NCI-H2227 (cell line): ENCODE data around the gene AOC2.
"Not testable (repeated sequence)": the region's sequence is repeated elsewhere in the genome, so short reads cannot be mapped to it uniquely, and the experiment has no call there.

Source experiments
- DNase-seq: peaks from one replicate; lab custom pipeline; 2025; ENCODE audit not compliant: unreplicated experiment; lab: John Stamatoyannopoulos, UW

AOC2 gene

DNA sequence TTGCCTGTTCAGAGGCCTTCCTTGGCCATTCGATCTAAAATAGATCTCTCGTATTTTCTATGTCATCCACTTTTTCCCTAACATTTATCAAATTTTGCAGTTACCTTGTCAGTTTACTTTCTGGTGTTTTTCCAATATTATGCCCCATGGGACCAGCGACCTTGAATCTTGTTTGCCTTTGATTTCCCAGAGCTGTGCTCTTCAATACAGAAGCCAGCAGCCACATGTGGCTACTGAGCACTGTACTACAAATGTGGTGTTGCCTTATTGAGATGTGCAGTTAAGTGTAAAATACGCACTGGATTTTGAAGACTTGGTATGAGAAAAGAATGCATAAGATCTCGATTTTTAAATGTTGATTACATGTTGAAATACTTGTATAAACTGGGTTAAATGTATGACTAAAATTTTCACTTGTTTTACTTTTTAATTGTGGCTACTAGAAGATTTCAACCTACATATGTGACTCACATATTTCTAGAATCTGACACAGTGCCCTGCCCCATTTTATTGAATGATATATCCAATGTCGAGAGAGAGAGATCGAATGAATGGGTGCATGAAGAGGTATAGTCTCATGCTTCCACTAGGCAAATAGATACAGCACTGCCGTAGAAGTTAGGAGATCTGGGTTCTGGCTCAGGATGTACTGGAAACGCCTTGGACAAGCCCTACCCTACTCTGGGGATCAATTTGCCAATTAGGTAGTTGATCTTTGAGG lies 12.0 kb upstream of the AOC2 start:
- no peak for DNase-seq

DNA sequence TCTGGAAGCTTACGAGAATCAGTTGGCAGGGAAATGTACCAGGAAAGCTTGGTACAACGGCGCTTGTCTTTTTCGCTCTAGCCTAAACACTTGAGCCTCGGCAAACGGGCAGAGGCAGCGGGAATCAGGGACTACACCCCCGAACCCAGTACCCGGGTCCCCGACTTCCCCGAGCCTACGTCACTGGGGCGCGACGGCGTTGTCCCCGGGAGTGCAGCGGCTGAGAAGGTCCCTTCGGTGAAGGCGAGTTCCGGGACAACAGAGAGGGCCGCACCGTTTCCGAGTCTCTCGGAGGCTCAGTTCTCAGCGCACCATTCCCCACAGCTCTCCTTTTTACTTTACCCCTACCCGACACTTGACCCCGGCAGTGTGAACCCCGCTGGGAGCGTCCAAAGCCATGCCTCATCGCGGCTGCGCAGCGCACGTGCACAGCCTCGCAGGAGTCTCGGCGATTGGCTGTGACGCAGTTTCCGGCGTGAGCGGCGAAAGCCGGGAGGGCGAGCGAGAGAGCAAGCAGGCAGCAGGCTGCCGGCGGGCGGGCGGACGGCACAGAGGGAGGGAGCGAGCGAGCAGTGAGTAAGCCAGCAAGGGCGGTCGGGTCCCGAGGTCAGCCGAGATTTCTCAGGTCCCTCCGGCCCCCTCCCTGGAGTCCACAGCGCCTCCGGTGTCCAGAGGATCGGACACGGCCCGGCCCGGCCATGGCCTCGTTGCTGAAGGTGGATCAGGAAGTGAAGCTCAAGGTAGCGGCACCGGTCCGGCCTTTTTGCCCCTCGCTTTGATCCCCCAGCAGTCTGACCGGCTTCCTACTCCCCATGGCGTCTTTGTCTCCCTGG lies 11.2 kb upstream of the AOC2 start, which contains the start of gene PSME3:
Gene PSME3 (plus strand): TSS at position 464 of the 833 bp plus-strand sequence. CDS start 235 bp downstream, at position 699.
- DNase-seq, result peak; percentile 93

DNA sequence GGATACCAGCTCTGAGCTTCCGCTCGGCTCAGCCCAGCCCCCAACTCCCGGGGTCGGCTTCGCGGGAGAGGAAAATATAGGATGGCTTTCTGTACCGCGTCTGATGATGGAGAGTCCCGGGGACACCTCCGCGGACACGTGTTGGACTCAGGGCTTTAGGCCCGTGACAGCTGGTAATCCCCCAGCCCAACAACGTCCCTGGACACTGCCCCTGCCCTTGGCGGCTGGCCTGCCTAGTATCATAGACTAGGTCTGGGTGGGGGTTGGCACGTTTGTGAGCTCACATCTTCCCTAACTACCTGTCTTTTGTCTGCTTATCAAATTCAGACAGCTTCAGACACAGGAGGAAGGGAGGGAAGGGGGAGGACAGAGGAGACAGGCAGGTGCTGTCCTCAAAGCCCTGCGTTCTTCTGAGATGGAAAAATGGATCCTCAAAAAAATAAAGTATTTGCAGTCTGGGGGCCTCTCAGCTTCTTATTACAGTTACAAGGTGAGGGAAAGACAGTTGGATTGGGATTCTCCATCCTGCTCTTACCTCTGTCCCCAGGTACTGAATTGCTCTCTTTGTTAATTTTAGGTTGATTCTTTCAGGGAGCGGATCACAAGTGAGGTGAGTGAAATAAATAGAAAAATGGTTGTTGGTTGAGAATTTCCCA lies 10.5 kb upstream of the AOC2 start:
- DNase-seq, result no peak

DNA sequence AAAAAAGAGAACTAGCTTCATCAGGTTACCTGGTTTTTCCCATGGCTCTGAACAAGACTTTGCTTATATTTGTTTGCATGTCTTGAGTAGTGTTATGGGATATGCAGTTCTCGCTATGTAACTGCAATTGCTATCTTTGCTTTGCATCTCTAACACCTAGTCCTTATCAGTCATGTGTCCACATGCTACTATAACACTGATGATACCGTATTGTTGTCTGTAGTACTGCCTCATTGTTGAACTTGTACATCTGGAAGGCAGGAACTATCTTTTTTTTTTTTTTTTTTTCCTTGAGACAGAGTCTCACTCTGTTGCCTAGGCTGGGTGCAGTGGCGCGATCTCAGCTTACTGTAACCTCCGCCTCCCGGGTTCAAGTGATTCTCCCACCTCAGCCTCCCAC lies 8.6 kb upstream of the AOC2 start:
- no peak for DNase-seq

DNA sequence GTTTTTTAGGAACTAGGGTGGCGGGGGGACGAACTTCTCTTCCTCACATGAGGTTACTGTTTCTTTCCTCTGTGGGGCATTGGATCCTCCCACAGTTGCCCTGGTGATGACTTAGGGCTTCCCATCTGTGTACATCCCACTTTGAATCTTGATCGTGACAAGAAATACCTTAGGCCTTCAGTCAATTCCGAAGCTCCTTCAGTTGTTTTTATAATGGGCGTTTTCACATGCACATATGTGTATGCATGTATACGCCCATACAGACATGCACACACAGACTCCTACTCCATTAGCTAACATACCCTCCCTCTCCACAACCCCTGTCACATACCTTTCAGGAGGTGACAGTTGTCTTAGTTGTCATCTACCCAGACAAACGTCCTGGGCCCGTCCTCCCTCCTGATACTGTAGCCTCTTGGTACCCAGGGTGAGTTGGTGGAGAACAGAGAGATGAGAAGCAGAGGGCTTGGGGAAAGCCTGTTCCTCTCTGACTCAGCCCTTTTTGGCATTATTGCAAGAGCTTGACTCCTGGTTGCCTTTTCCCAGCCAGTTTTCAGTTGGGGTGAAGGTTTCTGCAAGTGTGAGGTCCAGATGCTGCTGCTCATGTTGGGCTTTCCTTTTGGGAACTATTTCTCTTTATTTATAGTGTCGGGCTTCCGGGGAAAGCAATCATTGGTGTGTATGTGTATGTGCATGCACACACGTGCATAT lies 2.2 kb upstream of the AOC2 start:
- DNase-seq, result no peak

DNA sequence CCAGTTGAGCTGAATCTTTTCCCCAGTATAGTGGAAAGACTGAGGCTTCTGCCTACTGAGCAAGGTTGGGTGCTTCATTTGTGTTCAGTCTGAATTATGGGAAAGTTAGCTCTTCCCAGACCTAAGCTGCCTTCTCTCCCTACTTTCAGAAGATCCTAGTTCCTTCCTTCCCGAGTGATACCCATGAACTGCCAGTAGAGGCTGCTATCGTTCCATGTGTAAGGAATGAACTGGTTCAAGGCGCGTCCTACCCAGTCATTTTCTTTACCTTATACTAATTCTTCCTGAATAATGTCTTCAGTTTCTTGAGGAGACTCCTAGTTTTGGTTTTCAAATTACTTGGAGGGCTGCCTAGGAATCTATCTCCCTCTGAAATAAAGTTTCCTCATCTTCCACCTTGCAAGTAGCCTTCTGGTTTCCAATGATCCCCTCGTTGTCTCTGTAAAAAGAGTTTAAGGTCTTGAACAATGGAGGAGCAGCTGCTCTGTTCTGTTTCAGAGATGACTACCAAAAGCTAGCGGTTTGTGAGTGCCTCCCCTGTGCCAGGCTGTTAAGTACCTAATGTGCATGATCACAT lies 934 bp upstream of the AOC2 start:
- peak; percentile 69 for DNase-seq

DNA sequence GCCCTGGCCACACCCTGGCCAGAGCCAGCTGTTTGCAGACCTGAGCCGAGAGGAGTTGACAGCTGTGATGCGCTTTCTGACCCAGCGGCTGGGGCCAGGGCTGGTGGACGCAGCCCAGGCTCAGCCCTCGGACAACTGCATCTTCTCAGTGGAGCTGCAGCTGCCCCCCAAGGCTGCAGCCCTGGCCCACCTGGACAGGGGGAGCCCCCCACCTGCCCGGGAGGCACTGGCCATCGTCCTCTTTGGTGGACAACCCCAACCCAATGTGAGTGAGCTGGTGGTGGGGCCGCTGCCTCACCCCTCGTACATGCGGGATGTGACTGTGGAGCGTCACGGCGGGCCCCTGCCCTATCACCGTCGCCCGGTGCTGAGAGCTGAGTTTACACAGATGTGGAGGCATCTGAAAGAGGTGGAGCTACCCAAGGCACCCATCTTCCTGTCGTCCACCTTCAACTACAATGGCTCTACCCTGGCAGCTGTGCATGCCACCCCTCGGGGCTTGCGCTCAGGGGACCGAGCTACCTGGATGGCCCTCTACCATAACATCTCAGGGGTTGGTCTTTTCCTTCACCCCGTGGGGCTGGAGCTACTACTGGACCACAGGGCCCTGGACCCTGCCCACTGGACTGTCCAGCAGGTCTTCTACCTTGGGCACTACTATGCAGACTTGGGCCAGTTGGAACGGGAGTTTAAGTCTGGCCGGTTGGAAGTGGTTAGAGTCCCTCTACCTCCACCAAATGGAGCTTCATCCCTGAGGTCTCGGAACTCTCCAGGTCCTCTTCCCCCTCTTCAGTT lies 578 bp downstream of the AOC2 start:
- no peak for DNase-seq

DNA sequence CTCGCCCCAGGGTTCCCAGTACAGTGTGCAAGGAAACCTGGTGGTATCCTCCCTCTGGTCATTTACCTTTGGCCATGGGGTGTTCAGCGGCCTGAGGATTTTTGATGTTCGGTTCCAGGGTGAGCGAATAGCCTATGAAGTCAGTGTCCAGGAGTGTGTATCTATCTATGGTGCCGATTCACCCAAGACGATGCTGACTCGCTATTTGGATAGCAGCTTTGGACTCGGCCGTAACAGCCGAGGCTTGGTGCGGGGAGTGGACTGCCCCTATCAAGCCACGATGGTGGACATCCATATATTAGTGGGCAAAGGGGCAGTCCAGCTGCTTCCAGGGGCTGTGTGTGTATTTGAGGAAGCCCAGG lies 1.2 kb downstream of the AOC2 start:
- no peak for DNase-seq

DNA sequence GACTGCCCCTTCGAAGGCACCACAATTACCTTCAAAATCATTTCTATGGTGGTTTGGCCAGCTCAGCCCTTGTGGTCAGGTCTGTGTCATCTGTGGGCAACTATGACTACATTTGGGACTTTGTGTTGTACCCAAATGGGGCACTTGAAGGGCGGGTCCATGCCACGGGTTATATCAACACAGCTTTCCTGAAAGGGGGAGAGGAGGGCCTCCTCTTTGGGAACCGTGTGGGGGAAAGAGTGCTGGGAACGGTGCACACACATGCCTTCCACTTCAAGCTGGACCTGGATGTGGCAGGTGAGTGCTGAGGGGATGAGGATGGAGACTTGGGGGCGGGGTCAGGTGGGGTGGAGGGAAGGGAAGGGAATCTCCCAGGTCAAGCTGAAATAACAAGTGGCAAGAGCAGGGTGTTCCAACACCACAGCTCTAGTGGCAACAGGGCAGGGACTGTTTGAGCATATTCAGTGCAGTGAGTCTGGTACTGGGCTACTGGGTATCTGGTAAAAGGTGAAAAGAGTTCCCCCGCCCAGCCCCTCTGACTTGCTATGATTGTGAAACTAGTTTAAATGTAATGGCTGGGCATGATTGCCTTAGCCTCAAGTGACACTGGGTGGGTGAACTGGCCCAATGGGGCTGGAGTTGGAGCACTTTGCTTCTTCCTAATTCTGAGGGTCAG lies 1.7 kb downstream of the AOC2 start:
- DNase-seq, result no peak

DNA sequence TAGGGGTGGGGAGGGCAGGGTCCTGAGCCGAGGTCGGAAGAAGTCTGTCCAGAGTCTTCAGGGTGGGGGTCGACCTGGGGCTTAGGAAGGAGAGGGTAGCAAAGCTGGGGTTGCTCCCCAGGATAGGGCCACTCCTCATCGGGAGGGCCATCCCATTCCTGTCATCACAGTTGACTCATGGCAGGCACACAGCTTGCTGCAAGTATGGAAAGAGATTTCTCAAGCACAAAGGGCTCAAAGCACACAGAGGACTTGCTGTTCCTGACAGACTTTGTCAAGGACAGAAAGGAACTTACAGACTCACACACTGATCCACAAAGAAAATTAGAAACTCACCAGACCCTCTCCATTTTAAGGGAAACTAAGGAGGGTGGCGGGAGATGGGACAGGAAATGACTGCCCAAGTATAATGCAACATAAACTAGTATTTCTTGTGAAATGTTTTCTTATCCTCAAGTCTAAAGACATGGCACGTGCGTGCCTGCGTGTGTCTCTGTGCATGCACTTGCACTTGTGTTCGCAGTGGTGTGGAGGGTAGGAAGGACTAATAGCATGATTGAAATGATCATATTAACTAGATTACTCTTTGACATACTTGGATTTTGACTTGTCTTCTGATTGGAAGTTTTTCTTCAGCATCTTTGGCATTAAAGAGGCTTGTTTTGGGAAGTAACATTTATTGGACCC lies 2.4 kb downstream of the AOC2 start:
- no peak for DNase-seq

DNA sequence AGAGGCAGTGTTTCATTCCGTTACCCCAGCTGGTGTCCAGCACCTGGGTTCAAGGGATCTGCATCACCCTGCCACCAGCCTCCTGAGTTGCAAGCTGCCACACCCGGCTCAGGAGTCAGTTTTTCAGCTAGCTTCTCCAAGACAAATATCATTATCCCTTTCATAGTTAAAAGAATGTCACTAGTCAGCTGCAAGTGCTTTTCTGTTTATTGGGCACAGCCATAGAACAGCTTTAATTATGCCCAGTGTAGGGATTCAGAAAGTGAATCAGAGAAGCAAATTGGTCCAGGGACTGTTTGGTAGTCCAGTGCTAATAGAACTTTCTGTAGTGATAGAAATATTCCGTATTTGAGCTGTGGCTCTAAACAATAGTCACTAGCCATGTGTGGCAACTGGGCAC lies 3.7 kb downstream of the AOC2 start:
- DNase-seq, result no peak

DNA sequence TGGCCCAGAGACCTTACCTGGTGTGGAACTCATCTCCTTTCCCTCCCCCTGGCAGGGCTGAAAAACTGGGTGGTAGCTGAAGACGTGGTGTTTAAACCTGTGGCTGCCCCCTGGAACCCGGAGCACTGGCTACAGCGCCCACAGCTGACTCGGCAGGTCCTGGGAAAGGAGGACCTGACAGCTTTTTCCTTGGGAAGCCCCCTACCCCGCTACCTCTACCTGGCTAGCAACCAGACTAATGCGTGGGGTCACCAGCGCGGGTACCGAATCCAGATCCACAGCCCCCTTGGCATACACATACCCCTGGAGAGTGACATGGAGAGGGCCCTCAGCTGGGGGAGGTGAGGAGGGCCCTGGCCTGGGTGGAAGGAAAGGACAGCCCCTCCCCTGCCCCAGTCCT lies 4.7 kb downstream of the AOC2 start:
- DNase-seq, result no peak

DNA sequence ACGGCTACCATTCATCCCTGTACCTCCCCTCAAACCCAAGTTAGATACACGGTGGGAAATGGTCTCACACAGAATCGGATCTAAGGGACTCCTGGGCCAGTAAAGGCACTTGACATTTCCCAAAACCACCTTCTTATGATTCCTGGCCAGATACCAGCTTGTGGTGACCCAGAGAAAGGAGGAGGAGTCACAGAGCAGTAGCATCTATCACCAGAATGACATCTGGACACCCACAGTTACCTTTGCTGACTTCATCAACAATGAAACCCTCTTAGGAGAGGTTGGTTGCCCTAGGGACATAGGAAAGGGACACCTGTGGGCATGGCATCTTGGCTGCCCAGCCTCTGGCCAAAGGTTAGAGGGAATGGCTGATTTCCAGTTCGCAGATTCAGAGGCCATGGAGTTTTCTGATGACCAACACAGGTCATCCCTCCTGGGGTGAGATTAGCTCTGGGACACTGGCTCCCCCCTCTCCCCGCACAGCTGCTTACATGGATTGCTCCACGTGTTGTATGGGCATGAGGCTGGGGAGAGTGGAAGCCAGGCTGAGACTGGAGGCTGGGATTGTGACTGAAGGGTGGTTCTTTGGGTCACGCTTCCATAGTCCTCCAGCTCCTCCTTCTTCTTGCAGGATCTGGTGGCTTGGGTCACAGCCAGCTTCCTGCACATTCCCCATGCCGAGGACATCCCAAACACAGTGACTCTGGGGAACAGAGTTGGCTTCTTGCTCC lies 5.2 kb downstream of the AOC2 start:
- no peak for DNase-seq

DNA sequence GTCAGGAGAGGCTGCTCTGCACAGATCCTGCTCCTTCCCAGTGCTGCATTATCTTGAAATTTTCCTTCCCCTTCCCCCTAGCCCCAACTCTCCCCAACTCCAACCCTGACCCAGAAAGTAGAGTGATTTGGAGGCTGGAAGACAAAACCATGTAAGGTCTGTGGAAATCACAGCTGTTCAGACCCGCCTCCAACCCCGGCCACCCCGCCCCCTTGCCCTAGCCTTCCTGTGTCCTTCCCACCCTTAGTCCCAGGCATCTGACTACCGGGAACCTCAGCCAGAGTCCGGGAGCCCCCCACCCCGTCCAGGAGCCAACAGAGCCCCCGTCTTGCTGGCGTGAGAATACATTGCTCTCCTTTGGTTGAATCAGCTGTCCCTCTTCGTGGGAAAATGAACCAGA lies 6.6 kb downstream of the AOC2 start, which contains the start of gene AOC3:
Gene AOC3 (plus strand): TSS at position 246 of the 400 bp plus-strand sequence. CDS start 145 bp downstream, at position 391.
- no peak for DNase-seq

DNA sequence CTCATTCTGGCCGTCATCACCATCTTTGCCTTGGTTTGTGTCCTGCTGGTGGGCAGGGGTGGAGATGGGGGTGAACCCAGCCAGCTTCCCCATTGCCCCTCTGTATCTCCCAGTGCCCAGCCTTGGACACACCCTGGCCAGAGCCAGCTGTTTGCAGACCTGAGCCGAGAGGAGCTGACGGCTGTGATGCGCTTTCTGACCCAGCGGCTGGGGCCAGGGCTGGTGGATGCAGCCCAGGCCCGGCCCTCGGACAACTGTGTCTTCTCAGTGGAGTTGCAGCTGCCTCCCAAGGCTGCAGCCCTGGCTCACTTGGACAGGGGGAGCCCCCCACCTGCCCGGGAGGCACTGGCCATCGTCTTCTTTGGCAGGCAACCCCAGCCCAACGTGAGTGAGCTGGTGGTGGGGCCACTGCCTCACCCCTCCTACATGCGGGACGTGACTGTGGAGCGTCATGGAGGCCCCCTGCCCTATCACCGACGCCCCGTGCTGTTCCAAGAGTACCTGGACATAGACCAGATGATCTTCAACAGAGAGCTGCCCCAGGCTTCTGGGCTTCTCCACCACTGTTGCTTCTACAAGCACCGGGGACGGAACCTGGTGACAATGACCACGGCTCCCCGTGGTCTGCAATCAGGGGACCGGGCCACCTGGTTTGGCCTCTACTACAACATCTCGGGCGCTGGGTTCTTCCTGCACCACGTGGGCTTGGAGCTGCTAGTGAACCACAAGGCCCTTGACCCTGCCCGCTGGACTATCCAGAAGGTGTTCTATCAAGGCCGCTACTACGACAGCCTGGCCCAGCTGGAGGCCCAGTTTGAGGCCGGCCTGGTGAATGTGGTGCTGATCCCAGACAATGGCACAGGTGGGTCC lies 7.2 kb downstream of the AOC2 start:
- DNase-seq, result not testable (repeated sequence)

DNA sequence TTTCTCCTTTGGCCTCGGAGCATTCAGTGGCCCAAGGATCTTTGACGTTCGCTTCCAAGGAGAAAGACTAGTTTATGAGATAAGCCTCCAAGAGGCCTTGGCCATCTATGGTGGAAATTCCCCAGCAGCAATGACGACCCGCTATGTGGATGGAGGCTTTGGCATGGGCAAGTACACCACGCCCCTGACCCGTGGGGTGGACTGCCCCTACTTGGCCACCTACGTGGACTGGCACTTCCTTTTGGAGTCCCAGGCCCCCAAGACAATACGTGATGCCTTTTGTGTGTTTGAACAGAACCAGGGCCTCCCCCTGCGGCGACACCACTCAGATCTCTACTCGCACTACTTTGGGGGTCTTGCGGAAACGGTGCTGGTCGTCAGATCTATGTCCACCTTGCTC lies 8.0 kb downstream of the AOC2 start:
- DNase-seq, result no peak

DNA sequence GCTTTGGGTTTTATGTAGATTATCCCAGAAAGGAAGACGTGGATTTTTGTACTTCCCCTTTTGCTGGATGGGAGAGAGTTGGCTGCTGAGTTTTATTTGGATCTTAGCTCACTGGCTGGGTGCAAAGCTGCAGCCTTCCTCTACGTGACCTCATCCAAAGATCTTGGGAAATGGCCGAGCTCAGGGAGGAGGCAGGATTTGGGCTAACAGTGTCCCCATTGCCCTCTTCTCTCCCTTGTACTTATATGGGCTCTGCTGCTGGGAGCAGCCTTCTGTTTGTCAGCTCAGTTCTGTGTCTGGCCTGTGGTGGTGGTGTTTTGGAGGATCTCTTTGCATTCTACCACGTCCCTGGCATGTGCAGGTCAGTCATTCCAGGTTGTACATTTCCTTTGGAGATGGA lies 8.6 kb downstream of the AOC2 start:
- DNase-seq, result no peak
